CD4-positive, alpha-beta memory T cell (primary cell): ENCODE results near the gene FANCE. TPM values are rescaled to one million over a fixed set of nuclear protein-coding genes. Genes with fewer than 3 reads are reported as not detected.

Experiments used
- CTCF ChIA-PET: fragments of 350-600 bp; sonication (Branson Sonifier 250); formaldehyde crosslinking; loops from one replicate; lab custom pipeline; 2021; ENCODE audit warnings: inconsistent platforms; ENCODE audit not compliant: partially characterized antibody; lab: Charles Lee
- POLR2A ChIA-PET: fragments of 350-600 bp; sonication (Branson Sonifier 250); formaldehyde crosslinking; loops from one replicate; lab custom pipeline; 2021; ENCODE audit not compliant: partially characterized antibody; lab: Charles Lee
- DNase-seq, 5 donors: peaks; one replicate each; pipeline versions ENCODE4 v3.0.0 to v3.0.0-alpha.2; 2020 to 2022; ENCODE audit warnings: mixed read lengths in 1 of 5
- H3K27ac ChIP-seq: one replicate; pipeline ENCODE4 v1.7.0; 2013; ENCODE audit warnings: low read depth, low read length
- H3K27me3 ChIP-seq: 2 replicates; pipeline ENCODE4 v1.7.0; 2013; ENCODE audit warnings: mild to moderate bottlenecking, low read length, moderate library complexity; ENCODE audit not compliant: insufficient read depth
- H3K36me3 ChIP-seq: 2 replicates; pipeline ENCODE4 v1.7.0; 2013; ENCODE audit warnings: mild to moderate bottlenecking, low read length, moderate library complexity; ENCODE audit not compliant: insufficient read depth
- H3K4me1 ChIP-seq: 2 replicates; pipeline ENCODE4 v1.7.0; 2013; ENCODE audit warnings: mild to moderate bottlenecking, low read length, moderate library complexity; ENCODE audit not compliant: insufficient read depth
- H3K4me3 ChIP-seq, 2 donors: one replicate each; pipeline ENCODE4 v1.7.0; 2013; ENCODE audit warnings: low read length in 2 of 2, mild to moderate bottlenecking in 1 of 2
- H3K9me3 ChIP-seq, 2 donors: one replicate each; pipeline ENCODE4 v1.7.0; 2013; ENCODE audit warnings: low read length in 2 of 2, control low read depth in 1 of 2; ENCODE audit not compliant: control insufficient read depth in 1 of 2
- H3K27ac Mint-ChIP-seq, 7 donors: one replicate each; pipeline ENCODE4 v1.8.0; 2020 to 2021; ENCODE audit warnings: mixed read lengths in 7 of 7, mild to moderate bottlenecking in 6 of 7, inconsistent platforms in 3 of 7, moderate library complexity in 3 of 7
- H3K27me3 Mint-ChIP-seq, 2 donors: one replicate each; pipeline ENCODE4 v1.8.0; 2020 to 2021; ENCODE audit warnings: mixed read lengths in 2 of 2
- H3K36me3 Mint-ChIP-seq, 2 donors: one replicate each; pipeline ENCODE4 v1.8.0; 2020 to 2021; ENCODE audit warnings: mixed read lengths in 2 of 2, inconsistent platforms in 1 of 2, mild to moderate bottlenecking in 1 of 2
- H3K4me1 Mint-ChIP-seq, 4 donors: one replicate each; pipeline ENCODE4 v1.8.0; 2020 to 2021; ENCODE audit warnings: mixed read lengths in 4 of 4, mild to moderate bottlenecking in 1 of 4
- H3K4me3 Mint-ChIP-seq, 8 donors: one replicate each; pipeline ENCODE4 v1.8.0; 2020 to 2021; ENCODE audit warnings: mixed read lengths in 8 of 8, mild to moderate bottlenecking in 7 of 8, moderate library complexity in 6 of 8, inconsistent platforms in 3 of 8
- H3K9me3 Mint-ChIP-seq, 8 donors: one replicate each; pipeline ENCODE4 v1.8.0; 2020 to 2021; ENCODE audit warnings: mixed read lengths in 8 of 8, mild to moderate bottlenecking in 5 of 8, inconsistent platforms in 3 of 8, moderate library complexity in 1 of 8
- intact Hi-C: fragments of 100-400 bp; cut with micrococcal nuclease; formaldehyde crosslinking; loops from one replicate; pipeline ENCODE4 v1.15.1; 2023
- polyA plus RNA-seq, 2 donors: library from polyadenylated mRNA; unstranded; fragments of 300-500 nt; fragmentation: Illumina TruSeq; gene quantifications; one replicate each; pipeline ENCODE4 v1.2.3, GENCODE V29; 2021
- total RNA-seq, 2 experiments: library from RNA; stranded (reverse); gene quantifications; one replicate each; pipeline ENCODE4 v1.2.3, GENCODE V29; 2021

Gene FANCE
- total and polyA plus RNA-seq, 4 experiments from 2014 or later = 5.4 to 9.0 (median 7.9) TPM

DNA sequence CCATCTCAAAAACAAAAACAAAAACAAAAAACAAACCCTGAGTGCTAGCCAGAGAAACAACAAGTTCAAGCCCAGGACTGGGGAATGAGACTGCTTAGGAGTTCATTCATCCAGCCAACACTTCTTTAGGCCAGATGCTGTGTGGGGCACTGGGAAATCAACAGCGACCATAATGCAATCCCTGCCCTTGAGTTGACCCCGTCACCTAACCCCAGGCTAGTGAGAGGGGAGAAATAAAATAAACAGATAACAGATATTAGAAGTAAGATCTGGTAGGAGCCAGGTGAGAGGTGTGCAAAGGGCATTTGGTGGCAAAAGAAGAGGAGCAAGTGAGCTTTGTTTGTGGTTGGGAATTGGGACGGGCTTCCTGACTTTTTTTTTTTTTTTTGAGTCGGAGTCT, 11.2 kb downstream of the FANCE start:
- Histone ChIP-seq H3K4me3 (no peak overlapping the region), H3K27ac (no peak overlapping the region), H3K36me3 (peaks cover 11% of the 10 kb centered on the region), H3K27me3 (no peaks in the 10 kb centered on the region), H3K4me1 (peaks cover 7% of the 10 kb centered on the region), H3K9me3 (no peaks in the 10 kb centered on the region)
- Mint-ChIP-seq H3K27ac (no peak overlapping the region), H3K4me1 (peaks cover 6 to 16% (median 11%) of the 10 kb centered on the region in 4 donors), H3K27me3 (no peaks in the 10 kb centered on the region), H3K4me3 (no peak overlapping the region), H3K36me3 (peaks cover 23 to 31% of the 10 kb centered on the region in 2 donors), H3K9me3 (no peaks in the 10 kb centered on the region)
- DNase-seq = no peak
- ChIA-PET POLR2A (interaction anchor here (0.6 kb wide), 1 partner anchor 152 kb away, joined by 3 read pairs; no protein-coding TSS in a partner anchor), CTCF (interaction anchor here (0.6 to 1.9 kb wide), 7 partner anchors 11 to 170 kb away, joined by 3 to 5 read pairs (median 3); partner anchors contain the start of genes FANCE and PPARD)
- intact Hi-C loops = no loop called here

DNA sequence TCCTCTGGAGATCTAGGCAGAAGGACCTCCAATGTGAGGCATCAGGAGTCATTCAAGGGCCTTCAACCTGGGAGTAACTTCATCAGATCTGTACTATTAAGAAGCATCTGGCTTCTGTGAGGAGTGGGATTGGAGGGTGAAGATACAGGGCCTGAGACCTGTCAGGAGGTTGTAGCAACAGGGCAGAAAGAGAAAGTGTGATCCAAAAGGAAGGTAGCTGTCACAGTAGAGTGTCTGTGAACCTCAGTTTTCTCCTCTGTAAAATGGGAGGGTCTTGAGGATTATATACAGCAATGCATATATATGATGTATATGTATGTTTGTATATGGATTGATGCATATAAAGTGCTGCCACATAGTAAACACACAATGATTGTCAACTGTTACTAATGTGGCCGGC, 13.5 kb downstream of the FANCE start:
- no peak overlapping the region for H3K27ac ChIP-seq
- H3K4me3 ChIP-seq = no peak overlapping the region
- DNase-seq = no peak
- H3K4me1 ChIP-seq = peaks cover 22% of the 10 kb centered on the region
- H3K9me3 Mint-ChIP-seq = no peaks in the 10 kb centered on the region
- H3K27ac Mint-ChIP-seq = peak overlapping the region in 1 of 7 donors; percentile 59
- ChIA-PET POLR2A (interaction anchor here (0.6 to 7.8 kb wide), 3 partner anchors 14 to 167 kb away, joined by 3 to 107 read pairs (median 59); partner anchors contain the start of genes DEF6 and FANCE), CTCF (interaction anchor here (0.6 to 5.5 kb wide), 8 partner anchors 13 to 170 kb away, joined by 3 to 89 read pairs (median 4); partner anchors contain the start of genes FANCE and PPARD)
- H3K4me1 Mint-ChIP-seq = peaks cover 18 to 34% (median 26%) of the 10 kb centered on the region in 4 donors
- intact Hi-C loops = no loop called here
- no peak overlapping the region for H3K4me3 Mint-ChIP-seq
- peaks cover 22 to 36% of the 10 kb centered on the region in 2 donors for H3K36me3 Mint-ChIP-seq
- H3K36me3 ChIP-seq = peaks cover 15% of the 10 kb centered on the region
- no peaks in the 10 kb centered on the region for H3K27me3 ChIP-seq
- H3K9me3 ChIP-seq = no peaks in the 10 kb centered on the region
- H3K27me3 Mint-ChIP-seq = no peaks in the 10 kb centered on the region

DNA sequence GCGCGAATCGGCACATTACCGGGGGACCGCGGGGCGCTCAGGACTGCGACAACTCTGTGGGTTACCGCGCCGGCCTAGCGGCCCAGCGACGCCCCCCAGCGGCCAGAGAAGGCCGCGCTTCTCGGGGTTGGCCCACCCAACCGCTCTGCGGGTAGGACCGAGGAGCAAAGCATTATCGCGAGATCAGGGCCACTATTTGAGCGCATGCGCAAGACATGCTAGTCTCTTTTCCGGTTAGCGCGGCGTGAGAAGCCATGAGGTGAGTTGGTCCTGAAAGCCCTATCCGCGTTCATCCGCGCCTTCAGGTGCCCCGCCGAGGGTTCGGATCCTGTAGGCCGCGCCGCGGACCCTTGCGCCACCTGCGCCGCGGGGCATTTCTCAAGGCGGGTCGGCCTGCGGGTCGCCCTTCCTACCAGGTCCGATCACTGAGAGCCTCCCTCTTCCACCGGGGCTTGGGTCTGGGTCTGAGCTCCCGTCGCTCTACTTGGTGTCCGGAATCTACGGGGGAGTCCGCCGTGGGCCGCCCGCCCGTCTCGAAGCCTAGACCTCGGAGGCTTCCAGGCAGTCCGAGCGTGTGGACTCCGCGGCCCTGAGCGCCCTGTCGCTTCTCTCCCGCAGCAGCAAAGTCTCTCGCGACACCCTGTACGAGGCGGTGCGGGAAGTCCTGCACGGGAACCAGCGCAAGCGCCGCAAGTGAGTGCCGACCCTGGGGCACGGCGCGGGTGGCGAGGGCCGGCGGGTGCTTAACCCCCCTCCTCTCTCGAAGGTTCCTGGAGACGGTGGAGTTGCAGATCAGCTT, 16.2 kb downstream of the FANCE start, which contains the start of gene RPL10A:
RPL10A (plus strand) TSS at position 221 of the 799 bp plus-strand sequence; CDS start at position 255, 34 bp downstream.
- H3K36me3 ChIP-seq = peaks cover 16% of the 10 kb centered on the region
- POLR2A ChIA-PET = interaction anchor here (0.6 to 7.8 kb wide), 32 partner anchors 9 to 1232 kb away, joined by 3 to 107 read pairs (median 4); partner anchors contain the start of genes DEF6, FANCE, HMGA1 and PPARD
- no peaks in the 10 kb centered on the region for H3K9me3 ChIP-seq
- H3K27ac ChIP-seq = peak within 1 kb of the TSS; percentile 74
- peaks cover 35 to 48% of the 10 kb centered on the region in 2 donors for H3K36me3 Mint-ChIP-seq
- H3K4me3 Mint-ChIP-seq = peak within 1 kb of the TSS; percentile 94 to 99 (median 98)
- H3K4me1 ChIP-seq = peaks cover 40% of the 10 kb centered on the region
- no peaks in the 10 kb centered on the region for H3K27me3 ChIP-seq
- DNase-seq = peak; percentile 94 to 97 (median 96)
- peak within 1 kb of the TSS; percentile 67 to 100 for H3K4me3 ChIP-seq
- H3K27ac Mint-ChIP-seq = peak within 1 kb of the TSS; percentile 93 to 98 (median 98)
- H3K4me1 Mint-ChIP-seq = peaks cover 29 to 53% (median 40%) of the 10 kb centered on the region in 4 donors
- CTCF ChIA-PET = interaction anchor here (0.7 to 6.6 kb wide), 27 partner anchors 9 to 269 kb away, joined by 3 to 89 read pairs (median 4); partner anchors contain the start of genes DEF6, FANCE and PPARD
- no peaks in the 10 kb centered on the region for H3K27me3 Mint-ChIP-seq
- H3K9me3 Mint-ChIP-seq = no peaks in the 10 kb centered on the region
- intact Hi-C loops = loop anchor here (1.0 to 2.0 kb wide), 6 partner anchors 16 to 264 kb away; partner anchors contain the start of genes DEF6, FANCE, PPARD and TEAD3

DNA sequence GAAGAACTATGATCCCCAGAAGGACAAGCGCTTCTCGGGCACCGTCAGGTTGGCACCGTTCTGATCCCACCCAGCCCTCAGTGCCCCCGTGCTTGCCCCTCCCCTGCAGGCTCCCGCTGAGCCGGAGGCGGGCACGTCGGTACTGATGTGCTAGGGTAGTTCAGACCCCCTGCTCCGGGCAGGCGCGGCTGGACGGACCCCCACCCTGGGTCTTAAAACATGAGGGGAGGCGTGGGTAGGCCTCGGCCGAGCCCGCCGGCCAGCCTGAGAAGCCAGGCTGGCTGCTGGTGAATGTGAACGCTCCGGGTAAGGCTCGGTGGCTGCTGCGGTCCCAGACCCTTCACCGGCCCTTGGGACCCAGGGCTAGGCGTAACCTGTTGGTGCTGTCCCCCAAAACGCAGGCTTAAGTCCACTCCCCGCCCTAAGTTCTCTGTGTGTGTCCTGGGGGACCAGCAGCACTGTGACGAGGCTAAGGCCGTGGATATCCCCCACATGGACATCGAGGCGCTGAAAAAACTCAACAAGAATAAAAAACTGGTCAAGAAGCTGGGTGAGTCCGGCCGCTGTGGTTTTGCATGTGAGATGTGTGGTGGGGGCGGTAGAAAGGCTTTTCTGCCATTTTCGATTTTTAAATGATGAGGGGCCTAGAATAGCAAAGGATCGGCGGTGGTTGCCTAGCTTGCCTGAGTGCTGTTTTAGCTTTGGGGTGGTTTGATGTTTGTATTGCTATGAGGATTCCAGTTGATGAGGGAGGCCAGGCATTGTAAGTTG, 17.0 kb downstream of the FANCE start:
- ChIA-PET POLR2A (interaction anchor here (0.8 to 7.8 kb wide), 22 partner anchors 12 to 1233 kb away, joined by 3 to 107 read pairs (median 6); partner anchors contain the start of genes DEF6, FANCE, HMGA1 and PPARD), CTCF (interaction anchor here (1.0 to 6.6 kb wide), 15 partner anchors 9 to 268 kb away, joined by 3 to 89 read pairs (median 7); partner anchors contain the start of genes DEF6, FANCE and PPARD)
- no peaks in the 10 kb centered on the region for H3K9me3 Mint-ChIP-seq
- peak overlapping the region; percentile 94 to 99 (median 98) for H3K4me3 Mint-ChIP-seq
- Histone ChIP-seq H3K4me1 (peaks cover 40% of the 10 kb centered on the region), H3K27ac (peak overlapping the region; percentile 74), H3K27me3 (no peaks in the 10 kb centered on the region), H3K36me3 (peaks cover 16% of the 10 kb centered on the region), H3K9me3 (no peaks in the 10 kb centered on the region), H3K4me3 (peak overlapping the region; percentile 67 to 100)
- H3K36me3 Mint-ChIP-seq = peaks cover 31 to 51% of the 10 kb centered on the region in 2 donors
- H3K27me3 Mint-ChIP-seq = no peaks in the 10 kb centered on the region
- peak overlapping the region; percentile 93 to 98 (median 98) for H3K27ac Mint-ChIP-seq
- intact Hi-C loops = loop anchor here (1.0 to 2.0 kb wide), 6 partner anchors 17 to 264 kb away; partner anchors contain the start of genes DEF6, FANCE, PPARD and TEAD3
- DNase-seq = peak in 2 of 5 donors; percentile 20 to 33
- H3K4me1 Mint-ChIP-seq = peaks cover 28 to 53% (median 40%) of the 10 kb centered on the region in 4 donors

DNA sequence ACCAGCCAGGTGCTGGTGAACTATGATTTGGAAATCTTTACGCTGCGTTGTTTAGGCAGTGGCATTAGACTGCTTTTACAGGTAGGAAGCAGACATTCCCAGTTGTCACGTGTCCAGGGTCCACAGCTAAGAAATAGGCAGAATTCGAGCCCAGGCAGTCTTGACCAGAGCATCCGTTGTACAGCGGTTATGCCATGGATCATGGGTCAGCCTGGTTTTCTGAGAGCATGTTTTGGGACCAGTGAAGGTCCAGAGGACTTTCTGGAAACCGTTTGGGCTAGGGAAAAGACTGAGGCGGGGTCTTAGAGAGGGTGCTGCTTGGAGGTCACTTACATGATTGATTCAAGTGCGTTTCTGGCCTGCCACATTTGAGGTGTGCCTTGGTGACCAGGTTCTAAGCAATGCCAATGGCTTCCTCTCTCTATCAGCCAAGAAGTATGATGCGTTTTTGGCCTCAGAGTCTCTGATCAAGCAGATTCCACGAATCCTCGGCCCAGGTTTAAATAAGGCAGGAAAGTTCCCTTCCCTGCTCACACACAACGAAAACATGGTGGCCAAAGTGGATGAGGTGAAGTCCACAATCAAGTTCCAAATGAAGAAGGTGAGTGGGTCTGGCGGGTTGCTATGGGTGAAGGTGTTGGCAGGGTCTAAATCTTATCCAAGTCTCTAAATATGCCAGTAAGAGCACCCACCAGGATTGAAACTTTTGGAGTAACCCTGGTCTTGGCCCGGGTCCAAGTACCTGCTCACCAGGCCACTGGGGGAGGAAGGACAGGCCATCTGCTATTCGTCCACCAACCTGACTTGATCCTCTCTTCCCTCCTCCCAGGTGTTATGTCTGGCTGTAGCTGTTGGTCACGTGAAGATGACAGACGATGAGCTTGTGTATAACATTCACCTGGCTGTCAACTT, 17.9 kb downstream of the FANCE start:
- H3K4me3 ChIP-seq = peak overlapping the region; percentile 67 to 100
- POLR2A ChIA-PET = interaction anchor here (0.8 to 7.8 kb wide), 13 partner anchors 11 to 266 kb away, joined by 3 to 107 read pairs (median 6); partner anchors contain the start of genes ARMC12, DEF6, FANCE and PPARD
- H3K27me3 Mint-ChIP-seq = no peaks in the 10 kb centered on the region
- H3K4me1 ChIP-seq = peaks cover 40% of the 10 kb centered on the region
- intact Hi-C loops = loop anchor here (2.0 kb wide), 1 partner anchor 263 kb away; no protein-coding TSS in a partner anchor
- CTCF ChIA-PET = interaction anchor here (1.0 to 6.6 kb wide), 6 partner anchors 17 to 173 kb away, joined by 3 to 89 read pairs (median 32); partner anchors contain the start of genes DEF6, FANCE and PPARD
- H3K9me3 Mint-ChIP-seq = no peaks in the 10 kb centered on the region
- H3K27ac Mint-ChIP-seq = peak overlapping the region; percentile 93 to 98 (median 97)
- DNase-seq = peak in 2 of 5 donors; percentile 20 to 30
- H3K4me1 Mint-ChIP-seq = peaks cover 28 to 53% (median 40%) of the 10 kb centered on the region in 4 donors
- peaks cover 16% of the 10 kb centered on the region for H3K36me3 ChIP-seq
- H3K27me3 ChIP-seq = no peaks in the 10 kb centered on the region
- peaks cover 31 to 49% of the 10 kb centered on the region in 2 donors for H3K36me3 Mint-ChIP-seq
- H3K4me3 Mint-ChIP-seq = peak overlapping the region; percentile 94 to 99 (median 98)
- H3K27ac ChIP-seq = peak overlapping the region; percentile 74
- no peaks in the 10 kb centered on the region for H3K9me3 ChIP-seq
